ENCODE data around the gene SPDEF.

SPDEF gene

GRCh38 chr6:34583461-34583860 is 27.3 kb upstream of the SPDEF start:
- no peak for DNase-seq

GRCh38 chr6:34581561-34581920 is 25.4 kb upstream of the SPDEF start:
- no peak for DNase-seq

GRCh38 chr6:34580707-34581560 is 24.8 kb upstream of the SPDEF start:
- no peak for DNase-seq

- DNase-seq = no peak
These were observed 22.5 kb upstream of the SPDEF start for GRCh38 chr6:34578445-34579262.

- no peak for DNase-seq
These were observed 20.3 kb upstream of the SPDEF start for GRCh38 chr6:34576286-34576955.

GRCh38 chr6:34575326-34575725 is 19.2 kb upstream of the SPDEF start:
- DNase-seq = no peak

GRCh38 chr6:34574647-34575293 is 18.6 kb upstream of the SPDEF start:
- DNase-seq = no peak

GRCh38 chr6:34573567-34574183 is 17.5 kb upstream of the SPDEF start:
- no peak for DNase-seq

- no peak for DNase-seq
These were observed 16.5 kb upstream of the SPDEF start for GRCh38 chr6:34572585-34572984.

- no peak for DNase-seq
These were observed 15.9 kb upstream of the SPDEF start for GRCh38 chr6:34572021-34572420.

- no peak for DNase-seq
These were observed 15.3 kb upstream of the SPDEF start for GRCh38 chr6:34571388-34571787.

GRCh38 chr6:34570066-34570833 is 14.1 kb upstream of the SPDEF start:
- DNase-seq = no peak

- no peak for DNase-seq
These were observed 13.3 kb upstream of the SPDEF start for GRCh38 chr6:34569361-34569973.

GRCh38 chr6:34568341-34569201 is 12.4 kb upstream of the SPDEF start:
- no peak for DNase-seq

GRCh38 chr6:34566830-34567546 is 10.9 kb upstream of the SPDEF start:
- DNase-seq = no peak

- DNase-seq = no peak
These were observed 9.6 kb upstream of the SPDEF start for GRCh38 chr6:34565722-34566137.

GRCh38 chr6:34564181-34564580 is 8.1 kb upstream of the SPDEF start:
- DNase-seq = no peak

GRCh38 chr6:34563513-34563870 is 7.4 kb upstream of the SPDEF start:
- no peak for DNase-seq

GRCh38 chr6:34562861-34563512 is 6.9 kb upstream of the SPDEF start:
- DNase-seq = no peak
